Peyer's patch (tissue), 4 donors: ENCODE data around the gene PPP3R1.

ENCODE experiments used
- CTCF ChIP-seq, 6 experiments: fragments of 450-650 bp in 4 of 6; fragments of 200-600 bp in 2 of 6; sonication (generic) in 1 of 6; IDR thresholded peaks; one replicate each; pipeline ENCODE4 v1.5.1; 2017 to 2019; ENCODE audit warnings: antibody characterized with exemption in 6 of 6, mild to moderate bottlenecking in 3 of 6, moderate library complexity in 1 of 6
- POLR2A ChIP-seq, 2 donors: fragments of 450-650 bp; IDR thresholded peaks; one replicate each; pipeline ENCODE4 v1.5.1; 2017; ENCODE audit warnings: antibody characterized with exemption in 2 of 2, mild to moderate bottlenecking in 2 of 2, moderate library complexity in 2 of 2

GRCh38 chr2:68251187-68251854, 1.0 kb downstream of the PPP3R1 start:
- TF ChIP-seq CTCF (IDR thresholded peaks at IDR 0.05) (peak; percentile 68 to 89 (median 76)), POLR2A (IDR thresholded peaks at IDR 0.05) (peak; percentile 24 to 58)
